ENCODE measurements around the gene GPC3. TPM values are rescaled to one million over a fixed set of nuclear protein-coding genes. Genes with fewer than 3 reads are reported as not detected.

GPC3 gene
- total and polyA plus RNA-seq, 4 donors, result 8.3 to 270 (median 52.4) TPM

- Histone ChIP-seq H3K27me3 (ENCODE audit: control insufficient read depth in 3 of 3, insufficient read depth in 3 of 3, low read length in 2 of 3) (peaks cover 0 to 19% (median 13%) of the 10 kb centered on the region in 3 donors), H3K9me3 (ENCODE audit: control insufficient read depth in 4 of 4, insufficient read depth in 3 of 4, low read length in 3 of 4) (no peaks in the 10 kb centered on the region), H3K4me1 (ENCODE audit: control insufficient read depth in 5 of 5, insufficient read depth in 5 of 5, low read length in 5 of 5) (no peaks in the 10 kb centered on the region), H3K27ac (ENCODE audit: low read depth in 1 of 2, low read length in 1 of 2) (no peak overlapping the region), H3K9ac (ENCODE audit: insufficient read depth in 1 of 2, low read length in 2 of 2) (no peak overlapping the region), H3K4me3 (no peak overlapping the region), H3K36me3 (ENCODE audit: control insufficient read depth in 4 of 4, insufficient read depth in 4 of 4, low read length in 4 of 4) (peaks cover 0 to 8% (median 0%) of the 10 kb centered on the region in 4 donors)
- no peak for TF ChIP-seq CTCF (IDR thresholded peaks at IDR 0.05; ENCODE audit: control extremely low read depth, extremely low read depth)
- DNase-seq (no peak), ATAC-seq (ENCODE audit: insufficient read depth, low FRiP score) (no peak)
- WGBS, 2 donors, result 59 to 81% methylated on average over 6 of the region's 6 CpGs
Measured at GRCh38 chrX:133677123-133678063, 308.0 kb downstream of the GPC3 start.

GRCh38 chrX:133676344-133677122, 308.9 kb downstream of the GPC3 start:
- DNase-seq, result peak; percentile 36 to 61 (median 43)
- H3K27ac ChIP-seq (ENCODE audit: low read depth in 1 of 2, low read length in 1 of 2), result peak overlapping the region in 1 of 2 donors; percentile 54
- H3K9ac ChIP-seq (ENCODE audit: insufficient read depth in 1 of 2, low read length in 2 of 2), result no peak overlapping the region
- no peaks in the 10 kb centered on the region for H3K9me3 ChIP-seq (ENCODE audit: control insufficient read depth in 4 of 4, insufficient read depth in 3 of 4, low read length in 3 of 4)
- no peak overlapping the region for H3K4me3 ChIP-seq
- H3K36me3 ChIP-seq (ENCODE audit: control insufficient read depth in 4 of 4, insufficient read depth in 4 of 4, low read length in 4 of 4), result peaks cover 0 to 8% (median 0%) of the 10 kb centered on the region in 4 donors
- WGBS, 2 donors, result 45 to 70% methylated on average over 1 of the region's 1 CpG
- H3K4me1 ChIP-seq (ENCODE audit: control insufficient read depth in 5 of 5, insufficient read depth in 5 of 5, low read length in 5 of 5), result no peaks in the 10 kb centered on the region
- TF ChIP-seq CTCF (IDR thresholded peaks at IDR 0.05; ENCODE audit: control extremely low read depth, extremely low read depth), result no peak
- peak; percentile 42 for ATAC-seq (ENCODE audit: insufficient read depth, low FRiP score)
- H3K27me3 ChIP-seq (ENCODE audit: control insufficient read depth in 3 of 3, insufficient read depth in 3 of 3, low read length in 2 of 3), result peaks cover 0 to 19% (median 13%) of the 10 kb centered on the region in 3 donors

GRCh38 chrX:133674726-133675470, 310.5 kb downstream of the GPC3 start:
- Histone ChIP-seq H3K9me3 (ENCODE audit: control insufficient read depth in 4 of 4, insufficient read depth in 3 of 4, low read length in 3 of 4) (no peaks in the 10 kb centered on the region), H3K4me3 (no peak overlapping the region), H3K4me1 (ENCODE audit: control insufficient read depth in 5 of 5, insufficient read depth in 5 of 5, low read length in 5 of 5) (no peaks in the 10 kb centered on the region), H3K27me3 (ENCODE audit: control insufficient read depth in 3 of 3, insufficient read depth in 3 of 3, low read length in 2 of 3) (peaks cover 2 to 22% (median 13%) of the 10 kb centered on the region in 3 donors), H3K9ac (ENCODE audit: insufficient read depth in 1 of 2, low read length in 2 of 2) (peak overlapping the region in 1 of 2 donors; percentile 4), H3K36me3 (ENCODE audit: control insufficient read depth in 4 of 4, insufficient read depth in 4 of 4, low read length in 4 of 4) (peaks cover 0 to 8% (median 0%) of the 10 kb centered on the region in 4 donors), H3K27ac (ENCODE audit: low read depth in 1 of 2, low read length in 1 of 2) (peak overlapping the region in 1 of 2 donors; percentile 54)
- peak; percentile 64 for ATAC-seq (ENCODE audit: insufficient read depth, low FRiP score)
- DNase-seq, result peak; percentile 24 to 44 (median 43)
- TF ChIP-seq CTCF (IDR thresholded peaks at IDR 0.05; ENCODE audit: control extremely low read depth, extremely low read depth), result no peak
- 36 to 70% methylated on average over 6 of the region's 6 CpGs for WGBS, 2 donors
